ENCODE measurements around the gene ABLIM1.

The ABLIM1 gene

DNA sequence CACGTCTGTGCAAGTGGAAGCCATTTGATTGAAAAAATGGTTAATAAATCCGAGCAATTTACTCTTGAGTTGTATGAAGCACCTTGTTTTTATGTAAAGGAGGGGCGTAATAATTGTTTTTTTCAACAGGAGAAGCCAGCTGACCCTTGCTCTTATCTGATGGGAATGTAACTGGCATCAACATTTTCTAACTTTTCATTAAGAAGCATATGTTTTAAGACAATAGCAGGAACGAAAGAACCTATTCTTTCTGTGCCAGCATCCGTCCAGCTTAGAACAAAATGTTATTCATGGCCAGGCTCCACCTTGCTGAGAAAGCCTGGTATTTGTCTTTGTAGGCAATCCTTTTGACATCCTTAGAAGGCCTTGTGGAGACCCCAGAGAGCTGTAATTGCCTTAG is 231.6 kb downstream of the ABLIM1 start (continued):
- TF ChIP-seq ZNF645 (tag by site-specific recombination; IDR thresholded peaks at IDR 0.05) (no peak), ZNF433 (tag by site-specific recombination; IDR thresholded peaks at IDR 0.05; ENCODE audit: low read depth) (no peak), ZNF654 (tag by site-specific recombination; IDR thresholded peaks at IDR 0.05; ENCODE audit: low read depth) (no peak), ZNF138 (tag by site-specific recombination; IDR thresholded peaks at IDR 0.05; ENCODE audit: borderline replicate concordance) (no peak), ZNF785 (tag by site-specific recombination; IDR thresholded peaks at IDR 0.05) (no peak), ZNF146 (tag by site-specific recombination; IDR thresholded peaks at IDR 0.05) (no peak), ZNF747 (tag by site-specific recombination; IDR thresholded peaks at IDR 0.05) (no peak), ZNF521 (tag by site-specific recombination; IDR thresholded peaks at IDR 0.05) (no peak), ZSCAN5A (tag by site-specific recombination; IDR thresholded peaks at IDR 0.05) (no peak)
- TF ChIP-seq, protein P1, sequence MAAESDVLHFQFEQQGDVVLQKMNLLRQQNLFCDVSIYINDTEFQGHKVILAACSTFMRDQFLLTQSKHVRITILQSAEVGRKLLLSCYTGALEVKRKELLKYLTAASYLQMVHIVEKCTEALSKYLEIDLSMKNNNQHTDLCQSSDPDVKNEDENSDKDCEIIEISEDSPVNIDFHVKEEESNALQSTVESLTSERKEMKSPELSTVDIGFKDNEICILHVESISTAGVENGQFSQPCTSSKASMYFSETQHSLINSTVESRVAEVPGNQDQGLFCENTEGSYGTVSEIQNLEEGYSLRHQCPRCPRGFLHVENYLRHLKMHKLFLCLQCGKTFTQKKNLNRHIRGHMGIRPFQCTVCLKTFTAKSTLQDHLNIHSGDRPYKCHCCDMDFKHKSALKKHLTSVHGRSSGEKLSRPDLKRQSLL (tag by site-specific recombination; IDR thresholded peaks at IDR 0.05) = no peak

- ChIA-PET CTCF (no interaction called here), POLR2A (no interaction called here)
- Histone ChIP-seq H3K4me1 (ENCODE audit: control insufficient read depth, insufficient read depth, low read length) (no peaks in the 10 kb centered on the region), H3K9me3 (ENCODE audit: control insufficient read depth, insufficient read depth, low read depth, low read length) (no peaks in the 10 kb centered on the region), H3K4me3 (ENCODE audit: low read depth, low read length) (no peak overlapping the region), H3K27ac (ENCODE audit: extremely low read depth, low read depth, low read length) (no peak overlapping the region), H3K36me3 (ENCODE audit: control insufficient read depth in 2 of 2, insufficient read depth in 1 of 2, low read length in 2 of 2) (no peaks in the 10 kb centered on the region)
- no peak for TF ChIP-seq YY1 (tag by site-specific recombination; IDR thresholded peaks at IDR 0.05)
- no peak for TF ChIP-seq GLIS2 (tag by site-specific recombination; IDR thresholded peaks at IDR 0.05)
- TF ChIP-seq ZNF239 (tag by site-specific recombination; IDR thresholded peaks at IDR 0.05) = no peak
- TF ChIP-seq, protein P2, sequence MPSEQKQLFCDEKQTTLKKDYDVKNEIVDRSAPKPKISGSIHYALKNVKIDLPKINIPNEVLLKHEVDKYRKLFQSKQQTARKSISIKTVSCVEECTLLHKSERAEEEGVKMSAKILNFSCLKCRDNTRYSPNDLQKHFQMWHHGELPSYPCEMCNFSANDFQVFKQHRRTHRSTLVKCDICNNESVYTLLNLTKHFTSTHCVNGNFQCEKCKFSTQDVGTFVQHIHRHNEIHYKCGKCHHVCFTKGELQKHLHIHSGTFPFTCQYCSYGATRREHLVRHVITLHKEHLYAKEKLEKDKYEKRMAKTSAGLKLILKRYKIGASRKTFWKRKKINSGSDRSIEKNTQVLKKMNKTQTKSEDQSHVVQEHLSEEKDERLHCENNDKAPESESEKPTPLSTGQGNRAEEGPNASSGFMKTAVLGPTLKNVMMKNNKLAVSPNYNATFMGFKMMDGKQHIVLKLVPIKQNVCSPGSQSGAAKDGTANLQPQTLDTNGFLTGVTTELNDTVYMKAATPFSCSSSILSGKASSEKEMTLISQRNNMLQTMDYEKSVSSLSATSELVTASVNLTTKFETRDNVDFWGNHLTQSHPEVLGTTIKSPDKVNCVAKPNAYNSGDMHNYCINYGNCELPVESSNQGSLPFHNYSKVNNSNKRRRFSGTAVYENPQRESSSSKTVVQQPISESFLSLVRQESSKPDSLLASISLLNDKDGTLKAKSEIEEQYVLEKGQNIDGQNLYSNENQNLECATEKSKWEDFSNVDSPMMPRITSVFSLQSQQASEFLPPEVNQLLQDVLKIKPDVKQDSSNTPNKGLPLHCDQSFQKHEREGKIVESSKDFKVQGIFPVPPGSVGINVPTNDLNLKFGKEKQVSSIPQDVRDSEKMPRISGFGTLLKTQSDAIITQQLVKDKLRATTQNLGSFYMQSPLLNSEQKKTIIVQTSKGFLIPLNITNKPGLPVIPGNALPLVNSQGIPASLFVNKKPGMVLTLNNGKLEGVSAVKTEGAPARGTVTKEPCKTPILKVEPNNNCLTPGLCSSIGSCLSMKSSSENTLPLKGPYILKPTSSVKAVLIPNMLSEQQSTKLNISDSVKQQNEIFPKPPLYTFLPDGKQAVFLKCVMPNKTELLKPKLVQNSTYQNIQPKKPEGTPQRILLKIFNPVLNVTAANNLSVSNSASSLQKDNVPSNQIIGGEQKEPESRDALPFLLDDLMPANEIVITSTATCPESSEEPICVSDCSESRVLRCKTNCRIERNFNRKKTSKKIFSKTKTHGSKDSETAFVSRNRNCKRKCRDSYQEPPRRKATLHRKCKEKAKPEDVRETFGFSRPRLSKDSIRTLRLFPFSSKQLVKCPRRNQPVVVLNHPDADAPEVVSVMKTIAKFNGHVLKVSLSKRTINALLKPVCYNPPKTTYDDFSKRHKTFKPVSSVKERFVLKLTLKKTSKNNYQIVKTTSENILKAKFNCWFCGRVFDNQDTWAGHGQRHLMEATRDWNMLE (tag by site-specific recombination; conservative IDR thresholded peaks at IDR 0.05; ENCODE audit: low read depth) = no peak
- TF ChIP-seq BCL11A (tag by site-specific recombination; IDR thresholded peaks at IDR 0.05; ENCODE audit: low read depth) = no peak
- TF ChIP-seq ZNF26 (tag by site-specific recombination; IDR thresholded peaks at IDR 0.05) = no peak
- TF ChIP-seq ZNF18 (tag by site-specific recombination; IDR thresholded peaks at IDR 0.05) = no peak
- no peak for TF ChIP-seq MEIS1 (CRISPR knock-in tag; IDR thresholded peaks at IDR 0.05; ENCODE audit: borderline replicate concordance)
- TF ChIP-seq ZNF791 (tag by site-specific recombination; IDR thresholded peaks at IDR 0.05) = no peak
- TF ChIP-seq ZNF600 (tag by site-specific recombination; IDR thresholded peaks at IDR 0.05) = no peak
- TF ChIP-seq ZNF549 (tag by site-specific recombination; IDR thresholded peaks at IDR 0.05) = no peak
Measured at GRCh38 chr10:114420811-114421485, 237.1 kb downstream of the ABLIM1 start.
